ENCODE results near the gene NMU.
"Not testable (repeated sequence)": the region's sequence is repeated elsewhere in the genome, so short reads cannot be mapped to it uniquely, and the experiment has no call there.

Gene NMU

GRCh38 chr4:55618546-55619143, 17.5 kb downstream of the NMU start:
- DNase-seq, result no peak

GRCh38 chr4:55617587-55618197, 18.4 kb downstream of the NMU start:
- no peak for DNase-seq

- DNase-seq, result peak; percentile 50
Observed at GRCh38 chr4:55615008-55615407, 21.1 kb downstream of the NMU start.

DNA sequence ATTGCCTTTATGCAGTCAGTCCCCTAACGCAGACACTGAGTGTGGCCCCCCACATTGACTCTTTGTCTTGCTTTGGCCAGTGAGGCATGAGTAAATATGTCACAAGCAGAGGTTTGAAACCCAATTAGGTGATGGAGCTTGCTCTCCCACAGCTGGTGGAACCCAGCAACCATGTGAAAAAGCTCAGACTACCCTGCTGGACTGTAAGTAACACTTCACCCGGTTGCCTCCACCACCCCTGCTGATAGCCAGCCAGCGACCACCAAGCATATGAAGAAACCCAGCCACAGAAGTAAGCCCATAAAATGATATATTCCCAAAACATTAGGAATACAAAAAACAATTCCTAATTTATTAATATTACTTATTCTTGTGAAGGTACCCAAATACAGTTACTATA, 22.5 kb downstream of the NMU start:
- no peak for DNase-seq

GRCh38 chr4:55612341-55612740, 23.8 kb downstream of the NMU start:
- DNase-seq, result no peak

DNA sequence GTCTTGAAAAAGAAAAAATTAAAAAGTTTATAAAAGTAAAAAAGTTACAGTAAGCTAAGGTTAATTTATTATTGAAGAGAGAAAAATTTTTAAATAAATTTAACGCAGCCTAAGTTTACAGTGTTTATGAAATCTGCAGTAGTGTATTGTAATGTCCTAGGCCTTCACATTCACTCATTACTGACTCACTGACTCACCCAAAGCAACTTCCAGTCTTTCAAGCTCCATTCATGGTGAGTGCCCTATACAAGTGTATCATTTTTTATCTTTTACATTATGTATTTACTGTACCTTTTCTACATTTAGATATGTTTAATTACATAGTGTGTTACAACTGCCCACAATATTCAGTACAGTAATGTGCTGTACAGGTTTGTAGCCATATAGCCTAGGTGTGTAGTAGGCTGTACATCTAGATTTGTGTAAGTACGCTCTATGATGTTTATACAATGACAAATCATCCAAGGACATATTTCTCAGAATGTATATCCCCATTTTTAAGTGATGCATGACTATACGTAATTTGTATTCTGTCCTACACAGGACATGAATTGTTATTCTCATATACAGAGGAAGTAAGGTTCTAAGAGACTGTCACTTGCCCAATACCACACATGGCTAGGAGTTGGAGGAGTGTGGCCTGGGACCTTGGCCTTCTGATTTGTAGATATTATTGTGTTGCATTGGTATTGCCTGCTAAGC, 24.6 kb downstream of the NMU start:
- no peak for DNase-seq

GRCh38 chr4:55610381-55610780, 25.7 kb downstream of the NMU start:
- no peak for DNase-seq

DNA sequence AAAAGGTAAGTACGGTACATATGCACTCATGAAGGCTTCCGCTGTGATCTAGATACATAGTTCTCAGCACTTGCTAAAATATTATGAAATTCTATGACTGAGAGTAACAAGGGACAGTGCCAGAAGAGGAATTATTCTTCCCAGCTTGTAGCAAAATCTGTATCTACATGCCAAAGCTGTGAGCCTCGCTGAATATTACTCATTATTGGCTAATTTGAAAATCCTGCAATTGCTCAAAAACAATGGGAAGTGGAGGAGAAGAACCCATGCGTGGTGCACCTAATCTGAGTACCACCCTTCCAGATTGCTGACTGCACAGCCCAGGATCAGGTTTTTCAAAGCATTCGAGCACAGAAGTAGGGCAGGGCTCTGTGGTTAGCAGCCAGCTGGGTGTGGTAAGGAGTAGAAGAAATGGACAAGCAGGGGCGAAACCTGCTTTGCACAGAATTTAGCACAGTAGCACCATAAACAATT, 26.7 kb downstream of the NMU start:
- DNase-seq, result no peak

- DNase-seq, result no peak
Observed at GRCh38 chr4:55608591-55608990, 27.5 kb downstream of the NMU start.

GRCh38 chr4:55604996-55605395, 31.1 kb downstream of the NMU start:
- peak; percentile 55 for DNase-seq

DNA sequence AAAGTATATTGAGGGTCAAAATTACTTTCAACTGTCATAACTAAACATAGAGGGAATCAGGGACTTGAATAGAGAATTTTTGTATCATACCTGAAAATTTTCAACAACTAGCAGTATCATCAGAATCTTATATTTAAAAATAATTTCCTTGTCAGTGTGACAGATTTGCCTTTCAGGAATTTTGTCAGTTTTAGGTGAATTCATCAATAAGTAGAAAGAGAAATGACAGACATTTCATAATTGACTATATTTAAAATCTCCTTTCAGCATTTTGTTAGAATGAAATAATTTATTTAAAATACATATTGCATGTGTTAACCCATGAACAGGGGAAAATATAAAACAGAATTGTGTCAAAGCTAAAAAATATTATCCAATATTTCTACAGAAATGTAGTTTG, 35.5 kb downstream of the NMU start:
- DNase-seq, result no peak

- no peak for DNase-seq
Observed at GRCh38 chr4:55598641-55599040, 37.5 kb downstream of the NMU start.

DNA sequence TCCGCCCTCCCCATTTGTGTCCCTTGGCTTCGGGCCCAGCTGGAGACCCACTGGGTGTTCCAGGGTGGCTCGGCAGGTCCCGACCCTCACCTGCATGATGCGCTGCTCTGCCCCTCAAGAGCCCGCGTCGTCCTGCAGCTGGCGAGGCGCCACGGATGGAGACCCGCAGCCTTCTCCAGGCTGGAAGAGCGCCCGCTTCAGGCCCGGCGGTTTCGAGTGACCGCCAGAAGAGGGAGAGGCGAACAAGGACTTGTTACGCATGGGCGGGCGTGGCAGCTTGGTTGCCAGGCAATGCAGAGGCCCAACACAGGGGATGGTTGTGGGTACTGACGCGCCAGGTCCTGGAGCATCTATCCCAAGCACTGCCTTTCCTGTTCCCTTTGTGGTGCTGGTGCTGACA, 44.1 kb downstream of the NMU start, which contains the start of gene PDCL2:
PDCL2 (minus strand) TSS at position 232 of the 400 bp plus-strand sequence; CDS start at position 96, 136 bp downstream.
- DNase-seq, result no peak

GRCh38 chr4:55588160-55588559, 47.9 kb downstream of the NMU start:
- no peak for DNase-seq

- not testable (repeated sequence) for DNase-seq
Observed at GRCh38 chr4:55582773-55583172, 53.3 kb downstream of the NMU start.

GRCh38 chr4:55578341-55579010, 57.6 kb downstream of the NMU start:
- DNase-seq, result no peak

DNA sequence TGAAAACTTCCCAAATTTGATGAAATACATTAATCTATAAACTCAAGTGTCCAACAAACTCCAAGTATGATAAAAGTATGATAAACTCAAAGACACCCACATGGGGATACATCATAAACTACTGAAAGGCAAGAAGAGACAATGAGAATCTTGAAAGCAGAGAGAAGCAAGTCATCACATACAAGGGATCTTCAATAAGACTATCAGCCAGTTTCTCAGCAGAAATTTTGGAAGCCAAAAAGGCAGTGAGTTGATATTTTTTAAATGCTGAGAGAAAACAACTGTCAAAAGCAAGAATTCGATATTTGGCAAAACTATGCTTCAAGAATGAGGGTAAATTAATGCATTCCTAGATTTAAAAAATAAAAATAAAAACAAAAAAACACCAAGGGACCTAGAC, 60.6 kb downstream of the NMU start:
- DNase-seq, result no peak

DNA sequence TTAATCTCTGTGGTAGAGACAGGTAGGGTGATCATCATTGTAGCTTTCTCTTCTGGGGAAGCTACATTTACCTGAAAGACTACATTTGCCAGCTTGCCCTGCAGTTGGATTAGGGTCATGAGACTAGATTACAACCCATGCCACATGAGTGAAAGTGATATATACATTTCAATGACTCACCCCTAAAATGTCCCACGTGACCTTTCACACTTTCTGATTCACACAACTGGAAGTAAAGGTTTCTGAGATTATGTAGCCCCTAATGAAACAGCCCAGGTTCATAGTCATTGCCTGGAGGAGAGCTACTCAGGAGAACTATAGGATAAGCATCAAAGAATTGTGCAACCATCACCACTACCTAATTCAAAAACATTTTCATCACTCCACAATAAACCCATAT, 61.8 kb downstream of the NMU start:
- DNase-seq, result no peak

DNA sequence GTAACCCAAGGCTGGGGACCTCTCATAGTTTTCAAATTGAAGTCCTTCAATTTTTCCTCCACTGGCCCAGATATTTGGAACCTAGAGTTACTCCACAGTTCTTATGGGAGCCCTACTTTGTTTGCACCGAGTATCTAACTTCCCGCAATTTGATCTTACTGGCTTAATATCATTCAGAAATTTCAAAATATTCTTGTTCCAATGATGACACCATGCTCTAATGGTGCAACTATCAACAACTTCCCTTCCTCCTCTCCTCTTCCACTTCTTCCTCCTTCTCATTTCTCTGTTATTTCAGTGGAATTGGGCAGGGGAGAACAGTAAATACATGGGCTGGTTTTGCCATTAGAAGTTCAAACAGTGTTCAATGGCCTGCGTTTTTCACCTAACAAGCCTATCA, 64.3 kb downstream of the NMU start:
- DNase-seq, result no peak

DNA sequence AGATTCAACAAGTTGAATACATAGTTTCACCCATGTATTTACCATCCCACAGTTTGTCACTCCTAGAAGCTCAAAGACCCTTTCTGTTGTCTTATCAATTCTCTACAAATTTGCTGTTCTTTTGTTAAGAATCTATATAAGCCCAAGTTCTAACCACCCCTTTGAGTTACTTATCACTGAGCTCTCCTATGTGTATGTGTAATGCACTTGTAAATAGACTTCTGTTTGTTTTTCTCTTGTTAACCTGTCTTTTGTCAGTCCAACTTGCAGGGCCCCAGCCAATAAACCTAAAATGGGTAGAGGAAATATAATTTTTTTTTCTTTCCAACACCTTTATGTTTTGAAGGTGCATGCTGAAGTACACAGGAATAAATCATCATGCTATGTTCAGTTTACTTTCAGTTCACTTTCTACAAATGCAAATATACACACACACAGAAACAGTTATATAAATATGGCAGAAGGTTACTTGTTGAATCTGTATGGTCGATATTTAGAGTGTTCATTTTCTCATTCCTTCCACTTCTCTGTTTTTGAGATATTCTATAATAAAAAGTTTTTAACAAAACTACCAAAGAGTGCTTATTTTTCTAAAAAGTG, 67.1 kb downstream of the NMU start:
- DNase-seq, result no peak

- DNase-seq, result no peak
Observed at GRCh38 chr4:55561889-55562288, 74.2 kb downstream of the NMU start.

- DNase-seq, result no peak
Observed at GRCh38 chr4:55560096-55560495, 76.0 kb downstream of the NMU start.

GRCh38 chr4:55554453-55555030, 81.6 kb downstream of the NMU start:
- DNase-seq, result no peak
